MCF 10A (cell line): ENCODE measurements around the gene ATP5F1A. TPM values are rescaled to one million over a fixed set of nuclear protein-coding genes. Genes with fewer than 3 reads are reported as not detected.

Experiments
- BruUV-seq: library from RNA; stranded (reverse); fragments of 400-500 nt; replicated peaks from 2 replicates; lab custom pipeline; 2021; lab: Mats Ljungman, UMichigan
- CTCF ChIA-PET: fragments of 300-600 bp; sonication (Branson Sonifier 250); formaldehyde crosslinking; extraction: SDS; loops from one replicate; lab custom pipeline; 2021; ENCODE audit warnings: antibody characterized with exemption, inconsistent platforms; lab: Yijun Ruan, JAX
- POLR2A ChIA-PET: fragments of 300-600, 350-650 bp; sonication (Branson Sonifier 250); formaldehyde crosslinking; extraction: SDS; loops from one replicate; lab custom pipeline; 2020; ENCODE audit warnings: antibody characterized with exemption, inconsistent platforms; lab: Yijun Ruan, JAX
- DNase-seq: peaks from one replicate; pipeline ENCODE4 v3.0.0-alpha.2; 2018; ENCODE audit not compliant: unreplicated experiment
- H3K27ac Mint-ChIP-seq: one replicate; pipeline ENCODE4 v1.8.0; 2022; ENCODE audit warnings: mild to moderate bottlenecking, low read depth, mixed read lengths; ENCODE audit not compliant: unreplicated experiment
- H3K27me3 Mint-ChIP-seq: one replicate; pipeline ENCODE4 v1.8.0; 2022; ENCODE audit warnings: mixed read lengths; ENCODE audit not compliant: insufficient read depth, unreplicated experiment
- H3K36me3 Mint-ChIP-seq: one replicate; pipeline ENCODE4 v1.8.0; 2022; ENCODE audit warnings: mild to moderate bottlenecking, moderate library complexity, mixed read lengths; ENCODE audit not compliant: insufficient read depth, unreplicated experiment
- H3K4me1 Mint-ChIP-seq: one replicate; pipeline ENCODE4 v1.8.0; 2022; ENCODE audit warnings: mixed read lengths; ENCODE audit not compliant: insufficient read depth, unreplicated experiment
- H3K4me3 Mint-ChIP-seq: one replicate; pipeline ENCODE4 v1.8.0; 2022; ENCODE audit warnings: mild to moderate bottlenecking, moderate library complexity, mixed read lengths; ENCODE audit not compliant: unreplicated experiment
- H3K9me3 Mint-ChIP-seq: one replicate; pipeline ENCODE4 v1.8.0; 2022; ENCODE audit warnings: mixed read lengths; ENCODE audit not compliant: unreplicated experiment
- CTCF ChIP-seq: fragments of 200-600 bp; IDR thresholded peaks from one replicate; pipeline ENCODE4 v1.8.0; 2022; ENCODE audit warnings: antibody characterized with exemption, mild to moderate bottlenecking; ENCODE audit not compliant: unreplicated experiment
- intact Hi-C: fragments of 100-400 bp; cut with micrococcal nuclease; formaldehyde crosslinking; loops from 2 replicates; pipeline ENCODE4 v1.14.1; 2022
- total RNA-seq: library from RNA; stranded (reverse); gene quantifications from 2 replicates; pipeline ENCODE4 v1.2.3, GENCODE V29; 2022

Gene ATP5F1A
- total RNA-seq, 1 experiment from 2014 or later = 458 TPM

GRCh38 chr18:46040033-46040746 is 57.9 kb downstream of the ATP5F1A start:
- POLR2A ChIA-PET = no interaction called here

DNA sequence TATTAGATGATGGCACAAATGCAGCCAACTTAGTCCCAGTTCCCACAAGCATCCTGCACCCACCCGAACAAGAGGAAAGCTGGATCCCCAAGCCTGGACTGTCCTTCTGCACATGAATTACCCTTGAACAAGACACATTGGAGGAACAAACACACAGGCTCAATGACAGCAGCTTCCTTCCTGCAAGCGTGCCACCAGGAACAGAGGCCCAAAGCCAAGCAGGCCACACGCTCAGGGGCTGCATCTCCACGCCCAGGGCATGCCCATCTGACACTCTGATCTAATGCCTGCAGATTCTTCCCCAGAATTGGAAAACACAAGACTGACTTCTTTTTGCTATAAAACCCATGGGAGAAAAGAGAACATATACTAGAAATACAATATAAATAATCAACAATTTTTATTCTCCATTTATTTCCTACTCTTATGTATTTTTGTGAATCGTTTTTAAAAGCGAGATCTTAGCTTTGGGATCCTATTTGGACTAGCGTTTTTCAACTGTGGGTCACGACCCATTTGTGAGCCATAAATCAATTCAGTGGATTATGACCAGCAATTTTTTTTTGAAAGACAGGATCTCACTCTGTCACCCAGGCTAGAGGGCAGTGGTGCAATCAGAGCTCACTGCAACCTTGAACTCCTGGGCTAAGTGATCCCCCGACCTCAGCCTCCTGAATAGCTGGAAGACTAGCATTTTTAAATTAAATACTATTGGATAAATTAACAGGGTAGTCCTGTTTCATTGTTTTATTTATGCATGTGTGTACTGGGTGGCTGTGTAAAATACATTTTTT is 60.4 kb downstream of the ATP5F1A start:
- no TSS peak for BruUV-seq
- ChIA-PET POLR2A (no interaction called here), CTCF (interaction anchor here (1.0 to 1.1 kb wide), 2 partner anchors 36 to 63 kb away, joined by 3 to 4 read pairs; no protein-coding TSS in a partner anchor)
- TF ChIP-seq CTCF = no peak
- intact Hi-C loops = no loop called here
- no peaks in the 10 kb centered on the region for H3K9me3 Mint-ChIP-seq
- H3K4me1 Mint-ChIP-seq = peaks cover 14% of the 10 kb centered on the region
- H3K4me3 Mint-ChIP-seq = no peak overlapping the region
- no peak overlapping the region for H3K27ac Mint-ChIP-seq
- no peak for DNase-seq
- peaks cover 54% of the 10 kb centered on the region for H3K36me3 Mint-ChIP-seq
- no peaks in the 10 kb centered on the region for H3K27me3 Mint-ChIP-seq

More at GRCh38 chr18:46040033-46040746, 57.9 kb downstream of the ATP5F1A start:
- CTCF ChIA-PET = interaction anchor here (0.6 to 1.7 kb wide), 2 partner anchors 33 to 65 kb away, joined by 3 to 6 read pairs; no protein-coding TSS in a partner anchor
- no peak overlapping the region for H3K4me3 Mint-ChIP-seq
- no peak for DNase-seq
- H3K36me3 Mint-ChIP-seq = peaks cover 45% of the 10 kb centered on the region
- no peaks in the 10 kb centered on the region for H3K27me3 Mint-ChIP-seq
- H3K27ac Mint-ChIP-seq = no peak overlapping the region
- peaks cover 10% of the 10 kb centered on the region for H3K4me1 Mint-ChIP-seq
- no TSS peak for BruUV-seq
- no peaks in the 10 kb centered on the region for H3K9me3 Mint-ChIP-seq
- intact Hi-C loops = no loop called here
- TF ChIP-seq CTCF = no peak

DNA sequence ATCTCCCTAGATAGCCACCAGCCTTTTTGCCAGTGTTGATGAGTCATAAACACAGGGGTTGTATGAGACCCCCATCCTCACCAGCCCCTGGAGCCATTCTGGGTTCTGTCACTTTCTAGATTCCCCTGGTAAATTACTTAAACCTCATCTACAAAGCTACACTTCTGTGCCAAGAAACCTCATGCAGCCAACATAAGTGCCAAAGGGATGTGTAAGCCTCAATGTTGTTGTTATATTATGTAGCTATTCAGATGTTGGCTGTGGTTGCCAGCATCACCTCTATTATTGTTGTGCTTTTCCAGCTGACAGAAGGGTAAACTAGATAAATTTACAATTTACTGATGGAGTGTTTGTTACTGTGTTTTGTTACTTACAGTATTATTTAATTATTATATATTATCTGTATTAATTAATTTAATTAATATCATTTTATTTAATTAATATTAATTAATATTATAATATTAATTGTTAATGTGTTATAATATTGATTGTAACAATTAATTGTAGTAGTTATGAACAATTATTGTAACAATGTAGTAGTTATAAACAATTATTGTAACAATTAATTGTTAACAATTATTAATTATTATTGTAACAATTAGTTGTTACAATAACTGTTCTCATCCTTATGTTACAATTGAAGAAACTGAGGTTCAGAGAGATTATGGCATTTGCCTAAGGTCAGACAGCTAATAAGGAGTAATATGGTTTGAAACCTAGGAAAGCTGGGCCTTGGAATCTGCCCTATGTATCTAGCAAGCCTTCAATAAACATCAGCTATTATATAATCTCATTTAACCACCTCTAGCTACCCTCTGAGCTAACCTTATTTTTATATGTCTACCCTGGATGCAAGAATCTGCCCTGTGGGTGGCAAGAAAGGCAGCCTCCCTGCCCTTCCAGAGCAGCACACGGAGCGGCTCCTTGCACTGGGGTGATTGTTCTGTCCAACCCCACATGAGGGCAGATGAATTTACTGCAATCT is 62.1 kb downstream of the ATP5F1A start:
- no TSS peak for BruUV-seq
- H3K36me3 Mint-ChIP-seq = peaks cover 60% of the 10 kb centered on the region
- ChIA-PET POLR2A (interaction anchor here (0.9 to 1.6 kb wide), 3 partner anchors 16 to 38 kb away, joined by 3 to 4 read pairs (median 3); no protein-coding TSS in a partner anchor), CTCF (interaction anchor here (0.5 to 1.0 kb wide), 3 partner anchors 14 to 373 kb away, joined by 3 read pairs; no protein-coding TSS in a partner anchor)
- no peaks in the 10 kb centered on the region for H3K27me3 Mint-ChIP-seq
- no peak overlapping the region for H3K4me3 Mint-ChIP-seq
- intact Hi-C loops = no loop called here
- no peak overlapping the region for H3K27ac Mint-ChIP-seq
- H3K4me1 Mint-ChIP-seq = peaks cover 6% of the 10 kb centered on the region
- H3K9me3 Mint-ChIP-seq = no peaks in the 10 kb centered on the region
- no peak for DNase-seq
- no peak for TF ChIP-seq CTCF
